Measurements from ENCODE around the gene SLC16A6.
"Not testable (repeated sequence)": the region's sequence is repeated elsewhere in the genome, so short reads cannot be mapped to it uniquely, and the experiment has no call there.

SLC16A6 gene

DNA sequence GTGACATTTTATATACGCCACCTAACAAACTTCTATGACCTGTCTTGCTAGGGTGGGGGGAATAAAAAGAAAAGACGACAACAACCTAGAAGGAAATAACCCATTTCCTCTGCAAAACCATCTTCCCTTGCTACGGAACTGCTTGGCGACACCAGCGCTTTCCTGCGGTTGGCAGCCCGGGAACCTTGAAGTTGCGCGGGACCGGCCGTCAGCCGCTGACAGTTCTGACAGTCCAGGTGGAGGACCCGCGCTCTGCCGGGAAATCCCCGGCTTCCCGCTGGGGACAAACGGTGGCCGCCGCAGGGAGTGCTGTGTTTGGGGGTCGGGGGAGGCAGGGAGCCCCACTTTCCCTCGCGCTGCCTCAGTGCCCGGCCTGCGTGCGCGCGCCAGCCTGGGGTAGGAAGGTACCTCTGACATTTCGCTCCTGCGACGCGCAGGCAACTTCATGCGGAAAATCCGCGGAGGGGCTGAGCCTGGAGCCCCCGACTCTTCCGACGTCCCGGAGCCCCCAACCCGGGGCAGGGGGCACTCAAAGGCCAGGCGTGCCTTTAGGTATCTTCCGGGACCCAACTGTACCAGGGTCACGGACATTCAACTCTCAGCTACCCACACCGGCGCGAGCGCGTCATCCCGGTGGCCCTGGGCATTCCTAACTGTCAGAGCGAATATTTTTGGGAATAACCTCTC is 516 bp downstream of the SLC16A6 start:
- peak in 1 of 2 donors; percentile 28 for DNase-seq (ENCODE audit: low read depth in 2 of 2, low spot score in 1 of 2)

DNA sequence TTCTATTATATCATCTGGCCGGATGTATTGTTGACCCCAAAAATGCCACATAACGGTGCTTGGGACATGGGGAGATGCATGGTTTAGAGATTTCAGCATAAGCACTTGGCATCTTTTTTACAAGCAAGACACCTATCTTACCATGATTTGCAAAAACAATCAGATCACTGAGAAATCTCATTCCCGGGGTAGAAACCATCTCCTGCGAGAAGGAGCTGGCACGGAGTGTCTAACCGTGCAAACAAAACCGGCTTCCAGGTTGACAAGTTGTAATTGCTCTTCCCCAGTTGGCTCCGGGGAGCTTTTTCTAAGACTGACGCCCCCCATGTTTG is 1.0 kb downstream of the SLC16A6 start:
- DNase-seq (ENCODE audit: low read depth in 2 of 2, low spot score in 1 of 2) = no peak

DNA sequence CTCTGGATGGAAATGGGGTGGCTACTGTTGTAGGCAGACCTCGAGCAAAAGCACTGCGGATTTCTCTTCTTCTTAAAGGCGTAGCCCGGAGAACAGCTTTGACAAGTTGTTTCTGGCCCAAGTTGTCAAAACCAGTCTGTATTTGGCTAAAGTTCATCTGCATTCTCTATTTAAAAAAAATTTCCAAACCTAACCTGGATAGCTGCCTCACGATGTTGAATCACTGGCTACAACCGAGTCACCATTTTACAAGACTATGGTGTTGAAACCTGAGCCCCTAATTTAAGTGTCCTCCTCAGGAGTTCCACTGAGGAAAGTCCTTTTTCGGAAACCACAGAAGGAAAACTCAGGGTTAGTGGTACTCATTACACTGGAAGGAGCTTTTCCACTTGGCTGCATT is 1.5 kb downstream of the SLC16A6 start:
- DNase-seq (ENCODE audit: low read depth in 2 of 2, low spot score in 1 of 2) = no peak

DNA sequence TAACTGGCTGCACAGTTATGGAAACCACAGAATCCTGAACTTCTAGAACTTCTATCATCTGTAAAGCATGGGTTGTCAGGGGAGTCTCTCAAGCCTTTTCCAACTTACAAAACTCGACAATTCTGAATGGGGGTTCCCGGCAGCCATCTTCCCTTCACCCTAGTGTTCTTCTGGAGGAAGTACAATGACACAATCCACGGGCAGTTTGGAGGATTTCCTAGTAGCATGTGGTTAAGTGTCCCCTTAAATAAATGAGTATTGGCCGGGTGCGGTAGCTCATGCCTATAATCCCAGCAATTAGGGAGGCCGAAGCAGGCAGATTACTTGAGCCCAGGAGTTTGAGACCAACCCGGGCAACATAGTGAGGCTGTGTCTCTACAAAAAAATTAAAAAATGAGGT is 2.1 kb downstream of the SLC16A6 start:
- DNase-seq (ENCODE audit: low read depth in 2 of 2, low spot score in 1 of 2) = no peak

DNA sequence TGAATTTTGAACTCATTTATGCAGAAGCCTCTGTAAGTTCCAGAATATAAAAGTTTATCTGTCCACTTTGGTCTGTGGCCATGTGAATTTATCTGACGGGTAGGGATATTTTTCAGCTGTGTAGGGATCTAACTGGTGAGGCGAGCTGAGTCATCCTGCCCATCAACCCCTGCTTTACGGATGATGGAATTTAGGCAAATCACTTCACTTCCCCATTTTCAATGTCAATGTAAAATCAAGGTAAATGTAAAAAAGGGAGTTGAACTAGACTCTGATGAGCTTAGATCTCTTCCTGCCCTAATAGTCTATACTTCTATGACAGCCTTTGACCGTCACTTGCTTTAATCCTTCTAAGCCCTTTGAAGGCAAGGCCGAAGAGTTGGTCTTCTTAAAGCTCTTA is 2.6 kb downstream of the SLC16A6 start:
- DNase-seq (ENCODE audit: low read depth in 2 of 2, low spot score in 1 of 2) = no peak

DNA sequence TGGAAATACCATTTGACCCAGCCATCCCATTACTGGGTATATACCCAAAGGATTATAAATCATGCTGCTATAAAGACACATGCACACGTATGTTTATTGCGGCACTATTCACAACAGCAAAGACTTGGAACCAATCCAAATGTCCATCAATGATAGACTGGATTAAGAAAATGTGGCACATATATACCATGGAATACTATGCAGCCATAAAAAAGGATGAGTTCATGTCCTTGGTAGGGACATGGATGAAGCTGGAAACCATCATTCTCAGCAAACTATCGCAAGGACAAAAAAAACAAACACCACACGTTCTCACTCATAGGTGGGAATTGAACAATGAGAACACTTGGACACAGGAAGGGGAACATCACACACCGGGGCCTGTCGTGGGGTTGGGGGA is 9.0 kb downstream of the SLC16A6 start:
- not testable (repeated sequence) for DNase-seq (ENCODE audit: low read depth in 2 of 2, low spot score in 1 of 2)

DNA sequence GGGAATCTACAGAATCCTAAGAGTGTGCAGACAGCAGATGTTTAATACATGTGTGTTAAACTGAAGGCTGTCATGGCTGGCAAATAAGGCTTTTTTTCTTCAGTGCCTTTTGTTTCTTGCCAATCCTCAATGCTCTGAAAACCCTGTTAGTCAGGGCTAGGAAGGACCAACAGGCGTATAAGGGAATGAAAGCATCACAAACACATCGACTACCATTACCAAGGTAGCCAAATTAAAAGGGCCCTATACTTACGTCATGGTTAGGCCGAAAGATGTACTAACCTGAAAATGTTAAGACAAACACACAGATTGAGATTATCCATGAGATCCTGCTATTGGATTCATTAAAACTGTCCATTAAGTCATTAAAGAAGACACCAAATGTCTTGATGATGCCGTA is 13.1 kb downstream of the SLC16A6 start:
- no peak for DNase-seq (ENCODE audit: low read depth in 2 of 2, low spot score in 1 of 2)

DNA sequence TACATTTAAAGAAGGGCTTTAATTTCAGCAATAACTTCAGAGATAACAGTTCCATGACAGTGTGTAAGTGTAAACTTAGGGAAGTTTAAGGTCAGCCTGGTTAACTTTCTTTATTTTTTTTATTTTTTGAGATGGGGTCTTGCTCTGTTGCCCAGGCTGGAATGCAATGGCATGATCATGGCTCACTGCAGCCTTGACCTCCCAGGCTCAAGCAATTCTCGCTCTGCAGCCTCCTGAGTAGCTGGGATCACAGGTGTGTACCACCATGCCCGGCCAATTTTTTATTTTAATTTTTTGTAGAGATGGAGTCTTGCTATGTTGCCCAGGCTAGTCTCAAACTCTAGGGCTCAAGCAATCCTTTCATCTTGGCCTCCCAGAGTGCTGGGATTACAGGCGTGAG is 14.6 kb downstream of the SLC16A6 start:
- not testable (repeated sequence) for DNase-seq (ENCODE audit: low read depth in 2 of 2, low spot score in 1 of 2)

DNA sequence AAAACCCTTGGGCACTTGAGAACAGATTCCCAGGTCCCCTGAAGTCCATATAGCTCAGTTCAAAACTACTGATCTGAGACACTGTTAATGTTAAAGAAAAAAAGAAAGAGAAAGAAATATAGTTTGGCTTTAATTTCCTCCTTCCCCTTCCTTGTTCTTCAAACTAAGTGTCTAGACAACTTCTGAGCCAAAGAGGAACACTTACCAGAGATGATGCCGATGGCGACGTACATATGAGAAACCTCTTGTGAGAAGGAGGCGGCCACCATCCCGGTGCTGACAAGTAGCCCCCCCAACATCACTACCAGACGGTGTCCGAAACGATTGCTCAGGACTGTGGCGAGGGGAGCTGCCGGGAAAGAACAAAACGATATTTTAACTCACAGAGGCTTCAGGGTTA is 17.2 kb downstream of the SLC16A6 start:
- DNase-seq (ENCODE audit: low read depth in 2 of 2, low spot score in 1 of 2) = no peak

DNA sequence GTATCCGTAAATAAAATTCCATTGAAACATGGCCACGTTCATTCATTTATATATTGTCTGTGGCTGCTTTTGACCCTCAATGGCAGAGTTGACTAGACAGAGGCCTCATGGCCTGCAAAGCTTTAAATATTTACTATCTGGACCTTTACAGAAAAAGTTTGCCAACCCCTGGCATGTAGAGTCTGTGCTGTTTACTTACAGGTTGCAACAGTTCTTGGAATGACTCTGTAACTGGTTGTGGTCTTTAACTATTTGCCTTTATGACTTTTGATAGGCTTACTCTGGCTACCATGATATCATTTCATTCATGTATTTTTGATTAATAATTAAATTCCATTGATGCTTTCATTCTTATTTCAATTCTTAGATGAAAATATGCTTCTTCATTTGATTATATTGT is 25.1 kb downstream of the SLC16A6 start:
- DNase-seq (ENCODE audit: low read depth in 2 of 2, low spot score in 1 of 2) = not testable (repeated sequence)

DNA sequence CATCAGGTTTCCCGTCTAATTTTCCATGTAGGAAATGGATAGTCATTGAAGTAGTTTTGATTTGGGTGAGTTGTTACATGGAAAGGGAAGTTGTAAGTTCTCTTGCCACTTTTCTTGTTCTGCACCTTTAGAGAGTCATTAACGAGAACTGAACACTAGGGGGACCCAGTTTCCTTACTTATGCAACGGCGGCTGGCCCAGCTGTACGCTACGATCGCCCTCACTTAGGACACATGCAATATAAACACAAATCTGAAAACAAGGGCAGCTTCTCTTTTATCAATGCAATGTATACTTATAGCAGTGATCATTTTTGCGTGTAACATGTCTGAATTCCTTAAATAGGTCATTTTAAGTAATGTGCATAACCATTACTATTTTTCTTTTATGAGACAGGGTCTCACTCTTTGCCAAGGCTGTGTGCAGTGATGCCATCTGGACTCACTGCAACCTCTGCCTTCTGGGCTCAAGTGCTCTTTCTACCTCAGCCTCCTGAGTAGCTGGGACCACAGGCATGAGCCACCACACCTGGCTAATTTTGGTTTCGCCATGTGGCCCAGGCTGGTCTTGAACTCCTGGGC is 27.7 kb downstream of the SLC16A6 start:
- not testable (repeated sequence) for DNase-seq (ENCODE audit: low read depth in 2 of 2, low spot score in 1 of 2)

DNA sequence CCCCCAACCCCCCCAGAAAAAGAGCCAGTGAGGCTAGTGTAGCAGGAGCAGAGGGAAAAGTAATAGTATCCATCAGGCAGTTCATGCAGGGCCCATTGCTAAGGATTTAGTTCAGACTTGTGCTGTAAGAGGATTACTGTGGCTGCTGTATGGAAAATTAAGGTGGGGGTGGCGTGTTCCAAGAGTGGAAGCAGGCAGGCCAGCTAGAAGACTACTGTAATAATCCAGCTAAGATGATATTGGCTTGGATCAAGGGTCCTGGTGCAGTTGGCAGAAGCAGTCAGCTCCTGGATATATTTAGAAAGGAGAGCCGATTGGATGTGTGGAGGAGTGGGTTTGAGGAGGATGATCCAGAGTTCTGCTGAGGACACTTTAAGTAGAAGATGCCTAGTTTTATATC is 28.5 kb downstream of the SLC16A6 start:
- DNase-seq (ENCODE audit: low read depth in 2 of 2, low spot score in 1 of 2) = not testable (repeated sequence)

DNA sequence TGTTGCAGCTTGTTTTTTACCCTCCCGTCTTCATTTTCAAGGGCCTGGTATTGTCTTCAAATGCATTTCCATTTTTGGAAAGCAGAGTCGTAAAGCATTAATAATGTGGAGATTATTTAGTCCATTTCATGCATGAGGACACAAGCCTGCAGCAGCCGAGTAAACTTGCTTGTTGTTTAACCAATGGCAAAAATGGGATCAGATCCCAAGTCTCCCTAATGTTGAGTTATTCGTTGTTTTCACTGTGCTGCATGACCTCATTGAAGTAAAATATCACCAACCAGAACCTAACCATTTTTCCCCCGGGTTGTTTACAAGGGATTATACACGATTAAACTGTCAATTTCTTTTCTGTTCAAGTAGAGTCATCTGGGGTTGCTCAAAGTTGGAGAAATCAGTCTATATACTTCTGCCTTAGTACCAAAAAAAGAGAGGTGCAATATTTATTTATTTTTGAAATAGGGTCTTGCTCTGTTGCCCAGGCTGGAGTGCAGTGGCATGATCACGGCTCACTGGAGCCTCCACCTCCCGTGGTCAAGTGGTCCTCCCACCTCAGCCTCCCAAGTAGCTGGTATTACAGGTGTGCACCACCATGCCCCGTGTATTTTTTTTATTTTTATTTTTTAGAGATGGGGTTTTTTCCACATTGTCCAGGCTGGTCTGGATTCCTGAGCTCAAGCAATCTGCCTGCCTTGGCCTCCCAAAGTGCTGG is 30.7 kb downstream of the SLC16A6 start:
- no peak for DNase-seq (ENCODE audit: low read depth in 2 of 2, low spot score in 1 of 2)

DNA sequence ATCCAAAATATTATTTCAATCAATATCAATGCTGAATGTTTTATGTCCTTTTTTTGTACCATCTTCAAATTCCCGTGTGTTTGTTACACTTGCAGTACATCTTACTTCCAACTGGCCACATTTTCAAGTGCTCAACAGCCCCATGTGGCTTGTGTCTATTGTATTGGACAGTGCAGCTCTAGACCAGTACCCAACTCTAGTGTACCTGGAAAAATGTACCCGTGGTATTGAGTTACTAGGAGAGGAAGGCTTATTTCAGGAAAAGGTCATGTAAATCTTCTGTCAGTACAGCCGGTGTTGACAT is 31.3 kb downstream of the SLC16A6 start:
- not testable (repeated sequence) for DNase-seq (ENCODE audit: low read depth in 2 of 2, low spot score in 1 of 2)

DNA sequence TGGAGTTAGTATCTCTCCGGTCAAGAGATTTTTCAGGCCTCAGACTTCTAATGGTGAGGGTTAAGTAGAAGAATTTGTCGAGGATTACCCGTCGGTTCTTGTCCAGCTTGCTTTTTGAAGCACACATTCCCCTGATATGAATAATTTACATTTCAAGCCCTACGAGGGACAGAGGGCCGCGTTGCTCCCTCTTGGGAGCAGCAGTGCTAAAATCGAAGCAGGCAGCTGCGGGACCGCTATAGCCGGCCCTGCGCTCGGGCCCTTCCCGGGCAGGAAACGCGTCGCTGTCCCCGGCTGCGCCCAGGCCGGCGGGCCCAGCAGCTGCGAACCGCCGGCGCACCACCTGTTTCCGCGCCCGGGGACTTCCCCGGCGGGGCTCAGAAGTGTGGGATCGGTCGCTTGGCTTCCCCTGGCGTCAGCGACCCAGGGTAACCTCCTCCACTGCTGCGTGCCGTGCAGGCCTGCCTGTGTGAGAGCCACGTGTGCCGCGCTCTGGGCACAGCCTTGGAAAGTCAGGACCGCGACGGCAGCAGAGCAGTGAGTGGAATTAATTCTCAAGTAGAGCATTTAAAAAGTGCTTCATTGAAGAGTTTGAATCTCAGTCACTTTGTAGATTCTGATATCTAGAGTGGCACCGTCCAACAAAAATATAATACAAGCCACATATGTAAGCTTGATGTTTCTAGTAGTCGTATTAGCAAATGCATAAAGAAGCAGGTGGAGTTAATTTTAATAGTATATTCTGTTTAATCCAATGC is 31.9 kb downstream of the SLC16A6 start:
- peak in 1 of 2 donors; percentile 64 for DNase-seq (ENCODE audit: low read depth in 2 of 2, low spot score in 1 of 2)

DNA sequence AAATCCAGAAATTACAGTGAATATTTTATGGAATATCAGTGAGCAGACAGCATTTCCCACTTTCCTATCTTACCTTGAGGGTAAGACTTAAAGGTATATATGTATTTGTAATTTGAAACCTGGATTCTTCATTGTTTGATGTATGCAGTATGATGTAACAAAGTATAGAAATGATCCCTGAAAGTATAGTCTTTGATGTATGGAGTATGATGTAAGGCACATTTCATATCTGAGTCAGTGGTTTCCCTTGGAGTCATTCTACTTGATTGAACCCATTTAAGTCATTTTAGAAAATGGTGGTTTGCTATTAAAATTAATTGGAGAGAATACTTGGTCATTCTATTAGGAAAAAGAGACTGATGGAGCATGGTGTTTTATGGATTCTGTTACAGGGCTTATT is 33.0 kb downstream of the SLC16A6 start:
- no peak for DNase-seq (ENCODE audit: low read depth in 2 of 2, low spot score in 1 of 2)

DNA sequence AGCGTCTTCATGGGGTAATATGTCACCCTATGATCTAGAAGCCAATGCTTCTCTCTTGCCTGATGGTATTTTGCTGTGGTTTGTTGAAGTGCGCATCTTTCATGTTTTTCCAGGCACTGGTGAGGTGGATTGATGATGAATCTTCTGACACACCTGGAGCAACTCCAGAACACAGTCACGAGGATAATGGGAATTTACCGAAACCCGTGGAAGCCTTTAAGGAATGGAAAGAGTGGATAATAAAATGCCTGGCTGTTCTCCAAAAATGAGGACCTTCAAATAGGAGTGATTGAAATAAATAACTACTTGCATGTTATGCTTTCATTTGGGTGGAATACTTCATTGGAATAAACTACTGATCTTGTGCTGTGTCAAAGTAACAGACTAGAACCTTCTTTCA is 34.2 kb downstream of the SLC16A6 start:
- DNase-seq (ENCODE audit: low read depth in 2 of 2, low spot score in 1 of 2) = not testable (repeated sequence)

DNA sequence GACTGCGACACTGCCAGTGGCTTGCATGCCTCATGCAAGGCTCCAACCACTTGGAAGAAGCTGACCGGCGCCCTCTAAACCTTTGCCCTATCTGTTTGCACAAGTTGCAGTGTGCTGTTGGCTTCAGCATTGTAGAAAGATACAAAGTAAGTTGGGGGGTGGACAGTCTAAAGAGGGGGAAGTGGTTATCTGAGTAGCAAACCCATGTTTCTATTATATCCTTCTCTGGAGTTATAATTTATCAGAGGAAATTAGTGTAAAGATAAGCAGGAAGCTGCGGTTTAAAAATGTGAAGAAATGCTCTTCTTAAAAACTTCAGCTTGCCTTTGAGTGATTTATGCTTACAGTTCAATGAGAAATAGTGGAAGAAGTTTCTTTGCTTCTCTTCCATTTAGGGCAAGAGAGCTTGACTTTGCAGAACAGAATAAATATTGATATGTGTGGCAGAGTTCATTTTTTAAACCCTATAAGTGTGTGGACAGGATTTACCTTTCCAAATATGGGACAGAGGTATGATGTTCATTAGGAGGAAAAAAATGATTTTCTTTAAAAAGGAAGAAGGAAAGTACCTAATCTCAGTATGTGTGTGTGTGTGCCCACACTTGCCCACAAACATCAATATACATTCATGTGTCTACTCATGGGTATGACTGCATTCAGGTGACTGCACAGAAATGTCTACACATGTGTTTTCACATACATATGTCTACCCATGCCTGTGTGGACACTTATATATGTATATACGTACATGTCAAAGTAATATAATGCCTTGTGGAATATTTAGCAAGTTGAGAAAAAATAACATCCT is 35.0 kb downstream of the SLC16A6 start:
- no peak for DNase-seq (ENCODE audit: low read depth in 2 of 2, low spot score in 1 of 2)

DNA sequence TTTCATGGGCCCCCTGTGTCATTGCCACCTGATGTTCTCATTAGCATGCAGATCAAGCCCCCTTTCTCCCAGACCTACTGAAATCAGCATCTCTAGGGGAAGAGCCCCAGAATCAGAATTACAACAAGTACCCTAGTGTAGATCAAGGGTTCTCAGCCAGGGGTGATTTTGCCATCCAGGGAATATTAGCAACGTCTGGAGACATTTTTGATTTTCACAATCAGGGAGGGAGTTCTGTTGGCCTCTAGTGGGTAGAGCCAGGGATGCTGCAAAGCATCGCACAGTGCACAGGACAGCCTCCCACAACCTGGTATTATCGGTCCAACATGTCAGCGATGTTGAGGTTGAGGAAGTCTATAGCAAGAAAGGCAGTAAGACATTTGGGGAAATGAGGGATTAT is 35.8 kb downstream of the SLC16A6 start:
- no peak for DNase-seq (ENCODE audit: low read depth in 2 of 2, low spot score in 1 of 2)

DNA sequence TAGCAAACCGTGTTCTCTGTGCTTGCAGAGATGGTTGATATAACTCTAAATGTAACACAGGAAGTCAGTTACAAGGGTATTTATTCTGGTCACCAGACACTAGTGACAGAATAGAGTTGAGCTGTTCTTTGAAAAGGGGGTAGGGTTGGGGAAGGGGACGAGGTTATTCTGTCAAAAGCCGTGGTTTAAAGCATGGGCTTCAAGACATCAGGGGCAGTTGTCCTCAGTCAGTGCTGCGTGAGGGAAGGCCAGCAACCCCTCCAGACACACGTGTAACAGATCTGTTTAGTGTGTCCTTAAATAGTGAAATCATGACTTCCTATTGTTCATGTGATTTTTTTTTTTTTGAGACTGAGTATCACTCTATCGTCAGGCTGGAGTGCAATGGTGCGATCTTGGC is 37.5 kb downstream of the SLC16A6 start:
- DNase-seq (ENCODE audit: low read depth in 2 of 2, low spot score in 1 of 2) = not testable (repeated sequence)

DNA sequence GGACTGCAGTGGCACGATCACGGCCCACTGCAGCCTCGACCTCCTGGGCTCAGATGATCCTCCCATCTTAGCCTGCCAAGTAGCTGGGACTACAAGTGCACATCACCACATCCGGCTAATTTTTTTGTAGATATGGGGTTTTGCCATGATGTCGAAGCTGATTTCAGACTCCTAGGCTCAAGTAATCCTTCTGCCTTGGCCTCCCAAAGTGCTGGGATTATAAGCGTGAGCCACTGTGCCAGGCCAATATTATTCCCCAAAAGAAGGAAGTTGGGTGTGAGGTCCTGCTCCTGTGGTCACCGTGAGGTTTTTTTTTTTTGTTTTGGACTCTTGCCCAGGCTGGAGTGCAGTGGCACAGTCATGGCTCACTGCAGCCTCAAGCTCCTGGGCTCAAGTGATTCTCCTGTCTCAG is 41.6 kb downstream of the SLC16A6 start:
- no peak for DNase-seq (ENCODE audit: low read depth in 2 of 2, low spot score in 1 of 2)

Measured in stimulated activated CD8-positive, alpha-beta memory T cell treated with anti-CD3 and anti-CD28 coated beads, Interleukin-4, amount 100 ng/mL, for 1 hour (primary cell).